GM23338 (cell line): ENCODE results near the gene THBS2. TPM values are rescaled to one million over a fixed set of nuclear protein-coding genes. Genes with fewer than 3 reads are reported as not detected.

Experiments used
- ATAC-seq: fragments of 200-7000 bp; cut with Tn5 transposase; 3 replicates; pipeline ENCODE4 v1.9.1; 2020
- DNase-seq: peaks from one replicate; pipeline ENCODE4 v3.0.0-alpha.2; 2015; ENCODE audit warnings: low spot score
- H2AFZ ChIP-seq: fragments of 200-600 bp; sonication (generic); 2 replicates; pipeline ENCODE4 v1.8.0; 2016; ENCODE audit warnings: antibody characterized with exemption, mild to moderate bottlenecking, moderate library complexity
- H3F3A ChIP-seq: fragments of 200-600 bp; sonication (generic); replicated peaks from 2 replicates; pipeline ENCODE4 v1.8.0; 2017; ENCODE audit warnings: antibody characterized with exemption, mixed run types, low read depth
- H3K27ac ChIP-seq: fragments of 200-600 bp; sonication (generic); 2 replicates; pipeline ENCODE4 v1.6.1; 2016; ENCODE audit warnings: low read depth
- H3K27me3 ChIP-seq: fragments of 200-600 bp; sonication (generic); 2 replicates; pipeline ENCODE4 v1.8.0; 2016; ENCODE audit warnings: mild to moderate bottlenecking, mixed run types, moderate library complexity; ENCODE audit not compliant: insufficient read depth
- H3K36me3 ChIP-seq: fragments of 200-600 bp; sonication (generic); 2 replicates; pipeline ENCODE4 v1.8.0; 2016; ENCODE audit warnings: mild to moderate bottlenecking; ENCODE audit not compliant: insufficient read depth
- H3K4me1 ChIP-seq: fragments of 200-600 bp; sonication (generic); 2 replicates; pipeline ENCODE4 v1.8.0; 2016; ENCODE audit warnings: mild to moderate bottlenecking, moderate library complexity; ENCODE audit not compliant: insufficient read depth
- H3K4me2 ChIP-seq: fragments of 200-600 bp; sonication (generic); 2 replicates; pipeline ENCODE4 v1.7.1; 2017; ENCODE audit warnings: mixed run types
- H3K4me3 ChIP-seq: fragments of 200-600 bp; sonication (generic); 2 replicates; pipeline ENCODE4 v1.6.1; 2016; ENCODE audit warnings: mixed run types
- H3K79me2 ChIP-seq: fragments of 200-600 bp; sonication (generic); replicated peaks from 2 replicates; pipeline ENCODE4 v1.8.0; 2017; ENCODE audit warnings: mild to moderate bottlenecking; ENCODE audit not compliant: insufficient read depth
- H3K9me2 ChIP-seq: fragments of 200-600 bp; sonication (generic); 2 replicates; pipeline ENCODE4 v1.8.0; 2017; ENCODE audit not compliant: insufficient read depth
- H4K20me1 ChIP-seq: fragments of 200-600 bp; sonication (generic); replicated peaks from 2 replicates; pipeline ENCODE4 v1.8.0; 2017; ENCODE audit warnings: mild to moderate bottlenecking; ENCODE audit not compliant: insufficient read depth
- H3K27ac Mint-ChIP-seq: 2 replicates; pipeline ENCODE4 v1.8.0; 2020; ENCODE audit warnings: inconsistent platforms, mild to moderate bottlenecking, moderate library complexity, mixed read lengths
- H3K27me3 Mint-ChIP-seq: 3 replicates; pipeline ENCODE4 v1.8.0; 2022; ENCODE audit warnings: low read depth, mild to moderate bottlenecking, moderate library complexity, mixed read lengths, inconsistent platforms; ENCODE audit not compliant: insufficient read depth, poor library complexity
- H3K36me3 Mint-ChIP-seq: 3 replicates; pipeline ENCODE4 v1.8.0; 2021; ENCODE audit warnings: low read depth, mild to moderate bottlenecking, inconsistent platforms, moderate library complexity, mixed read lengths
- H3K4me1 Mint-ChIP-seq: 3 replicates; pipeline ENCODE4 v1.8.0; 2020; ENCODE audit warnings: mild to moderate bottlenecking, inconsistent platforms, mixed read lengths
- H3K4me3 Mint-ChIP-seq: 3 replicates; pipeline ENCODE4 v1.8.0; 2021; ENCODE audit warnings: moderate library complexity, mild to moderate bottlenecking, inconsistent platforms, mixed read lengths
- H3K9me3 Mint-ChIP-seq: 3 replicates; pipeline ENCODE4 v1.8.0; 2020; ENCODE audit warnings: moderate library complexity, mild to moderate bottlenecking, inconsistent platforms, mixed read lengths
- CTCF ChIP-seq, 2 experiments: fragments of 200-600 bp in 1 of 2; sonication (generic) in 1 of 2; conservative IDR thresholded peaks; 2 replicates each; pipeline versions ENCODE4 v1.5.1 to v1.6.1; 2016 to 2017; ENCODE audit warnings: antibody characterized with exemption in 2 of 2, low read depth in 2 of 2, mild to moderate bottlenecking in 2 of 2, moderate library complexity in 1 of 2
- ETS1 ChIP-seq: IDR thresholded peaks from 2 replicates; pipeline ENCODE4 v1.6.1; 2016; ENCODE audit warnings: antibody characterized with exemption
- EZH2phosphoT487 ChIP-seq: fragments of 200-600 bp; sonication (generic); IDR thresholded peaks from one replicate; pipeline ENCODE4 v1.8.1; 2018; ENCODE audit warnings: antibody characterized with exemption; ENCODE audit not compliant: unreplicated experiment
- JUNB ChIP-seq: IDR thresholded peaks from one replicate; pipeline ENCODE4 v1.6.1; 2016; ENCODE audit warnings: antibody characterized with exemption; ENCODE audit not compliant: unreplicated experiment
- REST ChIP-seq: IDR thresholded peaks from one replicate; pipeline ENCODE4 v1.6.1; 2018; ENCODE audit warnings: antibody characterized with exemption; ENCODE audit not compliant: unreplicated experiment
- STAT1 ChIP-seq: IDR thresholded peaks from one replicate; pipeline ENCODE4 v1.6.1; 2016; ENCODE audit warnings: antibody characterized with exemption; ENCODE audit not compliant: unreplicated experiment
- ZNF114 ChIP-seq: fragments of 250-450 bp; sonication (Bioruptor Pico); IDR thresholded peaks from 2 replicates; pipeline ENCODE4 v1.5.0; 2020; ENCODE audit warnings: mild to moderate bottlenecking, moderate library complexity
- ZNF331 ChIP-seq: fragments of 250-450 bp; sonication (Bioruptor Pico); IDR thresholded peaks from 2 replicates; pipeline ENCODE4 v1.5.0; 2020; ENCODE audit warnings: low read depth, mild to moderate bottlenecking, moderate library complexity
- polyA plus RNA-seq: library from polyadenylated mRNA; unstranded; fragments of >200 nt; fragmentation: Nextera tagmentation; extraction: Ambion mirVana; gene quantifications from 2 replicates; pipeline ENCODE4 v1.2.1, GENCODE V29; 2016
- total RNA-seq: library from RNA; depleted of rRNA; stranded (reverse); fragments of >200 nt; shearing (Covaris generic); gene quantifications from 2 replicates; pipeline ENCODE4 v1.2.3, GENCODE V29; 2014
- TF ChIP-seq, protein P1 (sequence below): fragments of 250-450 bp; sonication (Bioruptor Pico); IDR thresholded peaks from 2 replicates; pipeline ENCODE4 v1.5.0; 2020; ENCODE audit warnings: mild to moderate bottlenecking, moderate library complexity

Gene THBS2
- total and polyA plus RNA-seq, 2 experiments from 2014 or later = 7.9 to 44.7 TPM

GRCh38 chr6:169224716-169225115 lies 28.9 kb downstream of the THBS2 start:
- DNase-seq (no peak), ATAC-seq (no peak)
- Histone ChIP-seq H4K20me1 (no peaks in the 10 kb centered on the region), H3K4me3 (no peak overlapping the region), H3K36me3 (peaks cover 25% of the 10 kb centered on the region; the same call in 1 of the 2 replicates), H2AFZ (no peak overlapping the region), H3K27ac (no peak overlapping the region), H3K79me2 (no peaks in the 10 kb centered on the region), H3K4me1 (no peaks in the 10 kb centered on the region), H3K9me2 (no peaks in the 10 kb centered on the region), H3K4me2 (no peak overlapping the region), H3K27me3 (no peaks in the 10 kb centered on the region), H3F3A (no peaks in the 10 kb centered on the region)
- Mint-ChIP-seq H3K27ac (no peak overlapping the region; the same call in 1 of the 2 replicates), H3K9me3 (peaks cover 16% of the 10 kb centered on the region), H3K4me3 (no peak overlapping the region), H3K4me1 (no peaks in the 10 kb centered on the region), H3K36me3 (peaks cover 87% of the 10 kb centered on the region), H3K27me3 (no peaks in the 10 kb centered on the region)
- TF ChIP-seq STAT1 (no peak), EZH2phosphoT487 (peak; percentile 38)

DNA sequence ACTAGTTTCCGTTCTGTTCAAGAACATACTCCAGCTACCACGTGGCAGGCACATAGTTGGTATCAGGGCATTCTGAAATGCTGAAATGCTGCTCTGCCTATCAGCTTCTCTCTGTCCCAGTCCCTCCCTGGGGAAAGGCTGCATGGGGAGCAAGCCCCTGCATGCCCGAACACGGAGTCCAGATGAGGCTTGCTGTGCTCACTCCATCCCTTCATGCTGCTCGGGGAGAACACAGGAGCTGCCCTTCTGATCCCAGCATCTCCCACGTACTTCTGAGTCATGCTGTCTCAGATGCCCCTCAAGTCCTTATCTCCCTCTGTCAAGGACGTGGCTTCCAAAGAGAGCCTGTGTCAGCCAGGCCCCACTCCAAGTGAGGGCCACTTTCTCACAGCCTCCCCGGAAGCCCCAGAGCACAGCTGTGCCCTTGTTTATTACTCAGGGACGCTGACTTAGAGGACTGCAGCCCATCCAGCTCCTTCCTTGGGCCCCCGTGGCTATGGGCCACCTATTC lies 29.4 kb downstream of the THBS2 start:
- no peak overlapping the region for H3K4me3 Mint-ChIP-seq
- no peaks in the 10 kb centered on the region for H3K79me2 ChIP-seq
- H3F3A ChIP-seq = no peaks in the 10 kb centered on the region
- H3K27me3 ChIP-seq = no peaks in the 10 kb centered on the region
- no peaks in the 10 kb centered on the region for H3K27me3 Mint-ChIP-seq
- H4K20me1 ChIP-seq = no peaks in the 10 kb centered on the region
- DNase-seq = no peak
- no peak for ATAC-seq
- H3K27ac Mint-ChIP-seq = no peak overlapping the region
- H3K9me3 Mint-ChIP-seq = peaks cover 16% of the 10 kb centered on the region
- no peak overlapping the region for H3K4me2 ChIP-seq
- H3K27ac ChIP-seq = no peak overlapping the region
- no peak overlapping the region for H2AFZ ChIP-seq
- no peaks in the 10 kb centered on the region for H3K9me2 ChIP-seq
- no peak overlapping the region for H3K4me3 ChIP-seq
- H3K4me1 ChIP-seq = no peaks in the 10 kb centered on the region
- peaks cover 25% of the 10 kb centered on the region; the same call in 1 of the 2 replicates for H3K36me3 ChIP-seq
- H3K36me3 Mint-ChIP-seq = peaks cover 92% of the 10 kb centered on the region
- no peaks in the 10 kb centered on the region for H3K4me1 Mint-ChIP-seq
- no peak for TF ChIP-seq REST
- TF ChIP-seq ZNF114 (CRISPR knock-in tag) = no peak
- no peak for TF ChIP-seq CTCF (conservative IDR thresholded peaks at IDR 0.05; ENCODE audit: low read depth in 2 of 2)
- no peak for TF ChIP-seq JUNB
- no peak for TF ChIP-seq STAT1
- TF ChIP-seq ZNF331 (CRISPR knock-in tag) = no peak
- TF ChIP-seq, protein P1, sequence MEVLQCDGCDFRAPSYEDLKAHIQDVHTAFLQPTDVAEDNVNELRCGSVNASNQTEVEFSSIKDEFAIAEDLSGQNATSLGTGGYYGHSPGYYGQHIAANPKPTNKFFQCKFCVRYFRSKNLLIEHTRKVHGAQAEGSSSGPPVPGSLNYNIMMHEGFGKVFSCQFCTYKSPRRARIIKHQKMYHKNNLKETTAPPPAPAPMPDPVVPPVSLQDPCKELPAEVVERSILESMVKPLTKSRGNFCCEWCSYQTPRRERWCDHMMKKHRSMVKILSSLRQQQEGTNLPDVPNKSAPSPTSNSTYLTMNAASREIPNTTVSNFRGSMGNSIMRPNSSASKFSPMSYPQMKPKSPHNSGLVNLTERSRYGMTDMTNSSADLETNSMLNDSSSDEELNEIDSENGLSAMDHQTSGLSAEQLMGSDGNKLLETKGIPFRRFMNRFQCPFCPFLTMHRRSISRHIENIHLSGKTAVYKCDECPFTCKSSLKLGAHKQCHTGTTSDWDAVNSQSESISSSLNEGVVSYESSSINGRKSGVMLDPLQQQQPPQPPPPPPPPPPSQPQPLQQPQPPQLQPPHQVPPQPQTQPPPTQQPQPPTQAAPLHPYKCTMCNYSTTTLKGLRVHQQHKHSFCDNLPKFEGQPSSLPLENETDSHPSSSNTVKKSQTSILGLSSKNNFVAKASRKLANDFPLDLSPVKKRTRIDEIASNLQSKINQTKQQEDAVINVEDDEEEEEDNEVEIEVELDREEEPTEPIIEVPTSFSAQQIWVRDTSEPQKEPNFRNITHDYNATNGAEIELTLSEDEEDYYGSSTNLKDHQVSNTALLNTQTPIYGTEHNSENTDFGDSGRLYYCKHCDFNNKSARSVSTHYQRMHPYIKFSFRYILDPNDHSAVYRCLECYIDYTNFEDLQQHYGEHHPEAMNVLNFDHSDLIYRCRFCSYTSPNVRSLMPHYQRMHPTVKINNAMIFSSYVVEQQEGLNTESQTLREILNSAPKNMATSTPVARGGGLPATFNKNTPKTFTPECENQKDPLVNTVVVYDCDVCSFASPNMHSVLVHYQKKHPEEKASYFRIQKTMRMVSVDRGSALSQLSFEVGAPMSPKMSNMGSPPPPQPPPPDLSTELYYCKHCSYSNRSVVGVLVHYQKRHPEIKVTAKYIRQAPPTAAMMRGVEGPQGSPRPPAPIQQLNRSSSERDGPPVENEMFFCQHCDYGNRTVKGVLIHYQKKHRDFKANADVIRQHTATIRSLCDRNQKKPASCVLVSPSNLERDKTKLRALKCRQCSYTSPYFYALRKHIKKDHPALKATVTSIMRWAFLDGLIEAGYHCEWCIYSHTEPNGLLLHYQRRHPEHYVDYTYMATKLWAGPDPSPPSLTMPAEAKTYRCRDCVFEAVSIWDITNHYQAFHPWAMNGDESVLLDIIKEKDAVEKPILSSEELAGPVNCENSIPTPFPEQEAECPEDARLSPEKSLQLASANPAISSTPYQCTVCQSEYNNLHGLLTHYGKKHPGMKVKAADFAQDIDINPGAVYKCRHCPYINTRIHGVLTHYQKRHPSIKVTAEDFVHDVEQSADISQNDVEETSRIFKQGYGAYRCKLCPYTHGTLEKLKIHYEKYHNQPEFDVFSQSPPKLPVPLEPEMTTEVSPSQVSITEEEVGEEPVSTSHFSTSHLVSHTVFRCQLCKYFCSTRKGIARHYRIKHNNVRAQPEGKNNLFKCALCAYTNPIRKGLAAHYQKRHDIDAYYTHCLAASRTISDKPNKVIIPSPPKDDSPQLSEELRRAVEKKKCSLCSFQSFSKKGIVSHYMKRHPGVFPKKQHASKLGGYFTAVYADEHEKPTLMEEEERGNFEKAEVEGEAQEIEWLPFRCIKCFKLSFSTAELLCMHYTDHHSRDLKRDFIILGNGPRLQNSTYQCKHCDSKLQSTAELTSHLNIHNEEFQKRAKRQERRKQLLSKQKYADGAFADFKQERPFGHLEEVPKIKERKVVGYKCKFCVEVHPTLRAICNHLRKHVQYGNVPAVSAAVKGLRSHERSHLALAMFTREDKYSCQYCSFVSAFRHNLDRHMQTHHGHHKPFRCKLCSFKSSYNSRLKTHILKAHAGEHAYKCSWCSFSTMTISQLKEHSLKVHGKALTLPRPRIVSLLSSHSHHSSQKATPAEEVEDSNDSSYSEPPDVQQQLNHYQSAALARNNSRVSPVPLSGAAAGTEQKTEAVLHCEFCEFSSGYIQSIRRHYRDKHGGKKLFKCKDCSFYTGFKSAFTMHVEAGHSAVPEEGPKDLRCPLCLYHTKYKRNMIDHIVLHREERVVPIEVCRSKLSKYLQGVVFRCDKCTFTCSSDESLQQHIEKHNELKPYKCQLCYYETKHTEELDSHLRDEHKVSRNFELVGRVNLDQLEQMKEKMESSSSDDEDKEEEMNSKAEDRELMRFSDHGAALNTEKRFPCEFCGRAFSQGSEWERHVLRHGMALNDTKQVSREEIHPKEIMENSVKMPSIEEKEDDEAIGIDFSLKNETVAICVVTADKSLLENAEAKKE (CRISPR knock-in tag) = no peak
- no peak for TF ChIP-seq EZH2phosphoT487
- no peak for TF ChIP-seq ETS1
